HFF-Myc (cell line): ENCODE results near the gene GINS2.
A peak's percentile ranks its signal among the peaks of the same experiment; 100 is the strongest.

Source experiments
- DNase-seq: peaks from one replicate; pipeline ENCODE4 v3.0.0-alpha.2; 2011; ENCODE audit warnings: low read depth; ENCODE audit errors: extremely low read depth
- H3K4me3 ChIP-seq: replicated peaks from 2 replicates; pipeline ENCODE4 v1.5.1; 2011; ENCODE audit warnings: low read depth, mild to moderate bottlenecking, control low read depth, low read length
- TF ChIP-seq, protein P1 (sequence below): IDR thresholded peaks from 2 replicates; pipeline ENCODE4 v1.5.1; 2012; ENCODE audit warnings: mild to moderate bottlenecking, low read depth, low read length, control low read depth; ENCODE audit errors: missing control alignments

GINS2 gene

DNA sequence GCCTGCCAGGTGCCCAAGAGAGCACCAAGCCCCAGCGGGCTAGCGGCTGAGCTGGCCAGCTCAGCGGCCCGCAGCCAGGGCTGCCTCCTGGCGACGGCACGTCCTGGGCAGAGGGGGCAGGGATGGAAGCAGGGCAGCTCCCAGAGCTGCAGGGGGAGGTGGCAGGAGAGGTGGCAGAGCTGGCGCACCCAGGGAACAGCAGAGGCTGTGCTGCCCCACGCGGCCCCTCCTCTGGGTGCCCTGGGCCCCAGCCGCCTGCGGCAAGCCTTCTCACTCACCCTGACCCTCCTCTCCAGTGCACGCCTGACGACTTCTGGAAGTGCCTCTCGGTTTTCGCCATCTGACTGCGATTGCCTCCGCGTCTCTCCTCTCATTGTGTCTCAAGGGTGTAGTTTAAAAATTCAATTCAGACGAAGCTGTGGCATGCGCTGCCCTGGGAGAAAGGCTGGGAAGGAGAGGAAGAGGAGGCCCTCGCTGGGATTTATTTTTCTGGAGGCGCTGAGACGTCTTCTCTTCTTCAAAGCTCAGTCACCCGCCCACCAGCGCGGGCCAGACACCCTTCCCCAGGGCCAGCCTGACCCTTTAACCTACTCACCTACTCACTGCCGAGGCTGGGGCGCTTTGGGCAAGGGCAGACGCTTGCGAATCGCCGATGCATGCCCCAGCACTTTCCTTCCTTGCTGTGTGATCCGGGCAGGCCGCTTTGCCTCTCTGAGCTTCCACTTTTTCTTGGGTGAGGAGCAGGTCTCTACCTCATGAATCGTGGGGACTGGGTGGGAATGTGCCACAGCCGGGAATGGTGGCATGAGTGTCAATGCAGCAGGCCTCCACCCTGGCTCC lies 50.7 kb downstream of the GINS2 start:
- TF ChIP-seq, protein P1, sequence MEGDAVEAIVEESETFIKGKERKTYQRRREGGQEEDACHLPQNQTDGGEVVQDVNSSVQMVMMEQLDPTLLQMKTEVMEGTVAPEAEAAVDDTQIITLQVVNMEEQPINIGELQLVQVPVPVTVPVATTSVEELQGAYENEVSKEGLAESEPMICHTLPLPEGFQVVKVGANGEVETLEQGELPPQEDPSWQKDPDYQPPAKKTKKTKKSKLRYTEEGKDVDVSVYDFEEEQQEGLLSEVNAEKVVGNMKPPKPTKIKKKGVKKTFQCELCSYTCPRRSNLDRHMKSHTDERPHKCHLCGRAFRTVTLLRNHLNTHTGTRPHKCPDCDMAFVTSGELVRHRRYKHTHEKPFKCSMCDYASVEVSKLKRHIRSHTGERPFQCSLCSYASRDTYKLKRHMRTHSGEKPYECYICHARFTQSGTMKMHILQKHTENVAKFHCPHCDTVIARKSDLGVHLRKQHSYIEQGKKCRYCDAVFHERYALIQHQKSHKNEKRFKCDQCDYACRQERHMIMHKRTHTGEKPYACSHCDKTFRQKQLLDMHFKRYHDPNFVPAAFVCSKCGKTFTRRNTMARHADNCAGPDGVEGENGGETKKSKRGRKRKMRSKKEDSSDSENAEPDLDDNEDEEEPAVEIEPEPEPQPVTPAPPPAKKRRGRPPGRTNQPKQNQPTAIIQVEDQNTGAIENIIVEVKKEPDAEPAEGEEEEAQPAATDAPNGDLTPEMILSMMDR, result no peak
- DNase-seq, result no peak
- no peak overlapping the region for H3K4me3 ChIP-seq

DNA sequence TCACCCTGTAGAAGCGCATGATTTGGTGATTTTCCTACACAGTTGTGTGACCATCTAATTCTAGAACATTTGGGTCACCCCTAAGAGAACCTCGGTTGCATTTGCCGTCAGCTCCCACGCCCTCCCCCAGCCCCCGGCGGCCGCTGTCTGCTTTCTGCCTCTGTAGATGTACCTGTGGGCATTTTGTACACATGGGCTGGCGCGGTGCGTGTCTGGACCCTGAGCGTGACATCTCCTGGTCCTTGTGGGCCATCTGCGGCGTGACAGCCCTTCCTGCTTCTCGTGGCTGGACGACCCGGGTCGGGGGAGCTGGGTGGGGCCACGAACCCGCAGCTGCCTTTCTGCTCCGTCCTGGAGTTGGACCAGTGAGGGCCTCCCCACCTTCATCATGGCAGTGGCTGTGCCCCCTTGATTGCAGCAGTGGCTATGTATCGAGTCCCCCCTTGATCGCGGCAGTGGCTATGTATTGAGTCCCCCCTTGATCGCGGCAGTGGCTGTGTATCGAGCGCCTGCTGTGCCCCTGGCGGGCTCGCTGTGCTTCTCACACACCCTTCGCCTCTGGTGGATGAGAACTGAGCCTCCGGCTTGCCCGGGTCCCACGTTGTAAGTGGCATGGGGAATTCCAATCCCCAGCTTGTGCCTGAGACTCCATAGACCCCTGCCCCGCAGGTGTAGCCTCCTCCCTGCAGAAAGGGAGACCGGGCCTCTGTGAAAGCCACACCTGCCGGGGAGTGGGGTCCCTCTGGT lies 51.5 kb downstream of the GINS2 start:
- no peak for DNase-seq
- no peak overlapping the region for H3K4me3 ChIP-seq
- TF ChIP-seq, protein P1, result no peak

DNA sequence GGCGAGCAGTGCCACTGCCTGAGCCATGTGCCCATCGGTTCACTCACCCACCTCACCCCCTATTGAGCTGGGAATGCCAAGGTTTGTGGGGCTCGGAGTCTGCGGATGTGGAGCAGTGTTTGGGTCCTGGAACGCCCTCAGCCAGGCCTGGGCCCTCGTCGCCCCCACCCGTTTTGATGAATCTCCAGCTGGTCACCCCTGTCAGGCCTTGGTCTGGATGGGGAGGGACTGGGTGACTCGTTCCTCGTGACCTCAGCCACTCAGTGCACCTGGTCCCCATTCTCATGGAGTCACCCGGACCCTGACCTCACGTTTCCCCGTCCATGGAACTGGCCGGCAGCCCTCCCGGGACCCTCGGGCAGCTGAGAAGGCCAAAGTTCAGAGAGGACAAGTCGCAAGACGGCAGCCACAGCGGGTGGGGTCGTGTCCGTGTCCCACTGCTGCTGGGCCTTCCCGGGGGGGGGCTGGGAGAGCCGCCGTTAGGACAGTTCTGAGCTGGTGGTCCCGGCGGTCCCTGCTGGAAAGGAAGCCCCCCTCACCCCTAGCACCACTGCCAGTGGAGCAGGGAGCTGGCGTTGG lies 52.4 kb downstream of the GINS2 start:
- TF ChIP-seq, protein P1, result no peak
- H3K4me3 ChIP-seq, result no peak overlapping the region
- no peak for DNase-seq

DNA sequence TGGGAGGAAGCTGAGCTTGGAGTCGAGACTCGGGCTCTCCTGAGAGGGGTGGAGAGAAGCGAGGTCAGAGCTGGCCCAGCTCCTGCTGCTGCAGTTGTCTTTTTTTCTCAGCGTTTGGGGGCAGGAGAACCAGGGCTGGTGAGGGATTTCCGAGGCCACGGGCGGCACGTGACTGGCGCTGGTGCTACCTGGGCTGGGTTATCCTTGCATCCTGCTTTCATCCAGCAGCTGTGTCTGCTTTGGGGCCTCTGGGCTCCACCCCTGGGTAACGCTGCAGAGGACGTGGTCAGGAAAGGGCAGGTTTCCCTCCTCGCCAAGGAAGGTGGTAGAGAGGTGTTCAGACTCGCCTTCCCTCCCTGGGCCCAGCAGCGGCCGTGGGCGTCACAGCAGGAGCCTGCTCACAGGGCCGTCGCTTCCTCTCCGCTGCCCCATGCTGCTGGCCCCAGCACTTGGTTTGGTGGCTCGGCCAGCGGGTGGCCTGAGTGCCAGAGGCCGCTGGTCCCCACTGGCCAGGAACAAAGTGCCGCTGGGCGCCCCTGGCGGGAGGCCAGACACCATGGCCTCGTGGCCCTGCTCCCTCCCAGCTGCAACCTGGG lies 53.1 kb downstream of the GINS2 start:
- no peak overlapping the region for H3K4me3 ChIP-seq
- no peak for DNase-seq
- TF ChIP-seq, protein P1, result no peak

DNA sequence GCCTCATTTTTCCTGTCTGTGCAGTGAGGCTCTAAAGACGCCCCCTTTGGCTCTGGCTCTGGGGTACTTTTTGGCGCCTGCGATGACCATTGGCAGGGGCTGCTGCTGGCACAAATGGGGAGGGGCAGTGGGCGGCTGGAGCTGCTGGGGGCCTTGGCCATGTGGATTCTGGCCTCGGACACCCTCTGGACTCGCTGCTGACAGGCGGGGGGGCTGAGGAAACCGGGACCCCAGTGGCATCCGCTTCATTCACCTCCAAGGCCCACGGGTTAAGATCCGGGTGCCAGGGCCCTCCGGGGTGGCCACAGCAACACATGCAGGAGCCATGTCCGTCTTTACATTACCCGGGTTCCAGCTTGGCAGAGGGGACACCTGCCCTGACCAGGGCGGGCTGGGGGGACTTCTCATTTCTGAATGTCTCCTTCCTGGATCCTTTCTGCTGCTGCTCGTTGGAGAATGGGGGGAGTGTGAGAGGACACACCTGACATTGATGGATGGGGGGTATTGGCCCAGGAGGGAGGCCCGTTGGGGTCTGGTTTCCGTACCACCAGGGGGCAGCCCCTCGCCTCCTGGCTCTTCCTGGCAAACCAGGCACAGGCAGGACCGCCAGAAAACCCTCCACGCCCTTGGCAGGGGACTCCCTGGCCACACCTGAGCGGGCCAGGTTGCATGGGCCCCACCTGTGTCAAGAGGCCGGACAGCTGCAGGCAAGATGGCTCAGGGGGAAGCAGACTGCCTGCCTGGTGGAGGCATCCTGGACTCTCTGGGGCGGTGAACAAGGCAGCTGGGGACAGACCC lies 53.8 kb downstream of the GINS2 start:
- DNase-seq, result no peak
- TF ChIP-seq, protein P1, result peak; percentile 33
- H3K4me3 ChIP-seq, result no peak overlapping the region

DNA sequence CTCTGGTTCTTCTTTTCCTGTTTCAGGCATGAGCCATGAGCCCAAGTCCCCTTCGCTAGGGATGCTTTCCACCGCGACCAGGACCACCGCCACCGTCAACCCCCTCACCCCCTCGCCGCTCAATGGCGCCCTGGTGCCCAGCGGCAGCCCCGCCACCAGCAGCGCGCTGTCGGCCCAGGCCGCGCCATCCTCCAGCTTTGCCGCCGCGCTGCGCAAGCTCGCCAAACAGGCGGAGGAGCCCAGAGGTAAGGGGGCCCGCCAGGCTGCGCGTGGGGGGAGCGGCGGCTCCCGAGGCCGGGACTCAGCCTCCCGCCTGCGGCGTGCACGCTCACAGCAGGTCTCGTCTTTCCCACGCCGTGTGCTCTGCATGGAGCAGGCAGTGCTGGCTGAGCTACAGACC lies 54.9 kb downstream of the GINS2 start:
- no peak for DNase-seq
- H3K4me3 ChIP-seq, result no peak overlapping the region
- TF ChIP-seq, protein P1, result no peak
